GM18868 (cell line): ENCODE results near the gene MRPS30.
"Not testable (repeated sequence)": the region's sequence is repeated elsewhere in the genome, so short reads cannot be mapped to it uniquely, and the experiment has no call there.

Source experiments
- ATAC-seq: cut with Tn5 transposase; IDR thresholded peaks from one replicate; pipeline ENCODE4 v1.9.1; 2021; ENCODE audit warnings: mild to moderate bottlenecking, moderate library complexity; ENCODE audit not compliant: unreplicated experiment

Gene MRPS30

DNA sequence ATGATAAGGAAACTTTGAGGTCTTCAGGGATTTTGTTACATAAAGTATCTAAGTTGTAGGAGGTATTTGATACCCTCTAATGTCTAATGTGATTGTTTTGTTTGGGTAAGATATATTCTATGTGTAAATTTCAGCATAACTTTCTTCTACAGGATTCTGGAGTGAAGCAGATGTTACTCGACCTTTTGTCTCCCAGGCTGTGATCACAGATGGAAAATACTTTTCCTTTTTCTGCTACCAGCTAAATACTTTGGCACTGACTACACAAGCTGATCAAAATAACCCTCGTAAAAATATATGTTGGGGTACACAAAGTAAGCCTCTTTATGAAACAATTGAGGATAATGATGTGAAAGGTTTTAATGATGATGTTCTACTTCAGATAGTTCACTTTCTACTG lies 6.0 kb downstream of the MRPS30 start:
- no peak for ATAC-seq

DNA sequence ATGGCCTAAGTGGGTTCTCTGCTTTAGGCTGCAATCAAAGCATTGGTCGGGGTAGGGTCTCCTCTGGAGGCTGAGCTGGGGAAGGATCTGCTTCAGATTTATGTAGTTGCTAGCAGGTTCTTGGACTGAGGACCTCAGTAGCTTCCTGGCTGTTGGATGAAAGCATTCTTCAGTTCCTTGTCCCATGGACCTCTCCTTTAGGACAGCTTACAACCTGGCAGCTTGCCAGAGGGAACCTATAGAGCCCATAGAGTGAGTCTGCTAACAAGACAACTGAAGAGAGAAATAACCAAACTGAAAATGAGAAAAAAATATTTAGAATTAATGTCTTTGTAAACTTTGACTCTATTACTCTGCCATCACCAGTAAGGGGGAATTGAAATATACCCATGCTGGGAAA lies 12.4 kb downstream of the MRPS30 start:
- ATAC-seq = no peak

DNA sequence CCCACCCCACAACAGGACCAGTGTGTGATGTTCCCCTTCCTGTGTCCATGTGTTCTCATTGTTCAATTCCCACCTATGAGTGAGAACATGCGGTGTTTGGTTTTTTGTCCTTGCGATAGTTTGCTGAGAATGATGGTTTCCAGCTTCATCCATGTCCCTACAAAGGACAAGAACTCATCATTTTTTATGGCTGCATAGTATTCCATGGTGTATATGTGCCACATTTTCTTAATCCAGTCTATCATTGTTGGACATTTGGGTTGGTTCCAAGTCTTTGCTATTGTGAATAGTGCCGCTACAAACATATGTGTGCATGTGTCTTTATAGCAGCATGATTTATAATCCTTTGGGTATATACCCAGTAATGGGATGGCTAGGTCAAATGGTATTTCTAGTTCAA lies 15.9 kb downstream of the MRPS30 start:
- ATAC-seq = not testable (repeated sequence)

DNA sequence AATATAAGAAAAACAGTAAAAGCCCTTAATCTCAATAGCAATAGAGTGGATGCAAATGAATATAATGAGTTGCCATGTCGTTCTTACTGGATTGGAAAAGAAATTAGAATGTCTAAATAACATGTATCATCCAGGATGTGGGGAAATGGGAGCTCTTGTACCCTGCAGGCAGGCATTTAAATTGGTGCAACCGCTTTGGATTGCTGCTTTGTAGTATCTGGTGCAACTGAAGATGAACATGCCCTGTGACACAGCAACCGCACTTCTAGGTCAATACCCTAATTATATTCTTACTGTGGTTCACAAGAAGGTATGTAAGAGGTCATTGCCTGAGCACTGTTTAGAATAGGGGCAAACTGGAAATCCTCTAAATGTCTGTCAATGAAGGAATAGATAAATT lies 18.9 kb downstream of the MRPS30 start:
- no peak for ATAC-seq

DNA sequence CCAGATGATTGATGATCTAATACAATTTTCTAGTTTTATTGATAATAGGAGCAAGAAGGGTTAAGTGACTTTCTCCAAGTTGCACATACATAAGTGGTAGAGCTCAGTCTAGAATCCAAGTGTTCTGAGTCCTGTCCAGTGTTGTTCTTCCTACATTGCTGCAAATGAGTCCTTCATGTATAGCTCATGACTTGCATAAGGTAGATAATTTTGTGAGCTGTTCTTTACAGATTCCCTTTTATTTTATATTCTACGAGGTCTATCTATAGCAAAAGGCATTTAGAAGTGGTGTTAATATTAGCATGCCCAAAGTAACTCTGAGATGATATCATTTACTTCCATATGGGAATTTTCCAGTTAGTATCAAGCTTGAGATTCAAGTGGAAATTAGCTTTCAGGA lies 20.0 kb downstream of the MRPS30 start:
- ATAC-seq = no peak

DNA sequence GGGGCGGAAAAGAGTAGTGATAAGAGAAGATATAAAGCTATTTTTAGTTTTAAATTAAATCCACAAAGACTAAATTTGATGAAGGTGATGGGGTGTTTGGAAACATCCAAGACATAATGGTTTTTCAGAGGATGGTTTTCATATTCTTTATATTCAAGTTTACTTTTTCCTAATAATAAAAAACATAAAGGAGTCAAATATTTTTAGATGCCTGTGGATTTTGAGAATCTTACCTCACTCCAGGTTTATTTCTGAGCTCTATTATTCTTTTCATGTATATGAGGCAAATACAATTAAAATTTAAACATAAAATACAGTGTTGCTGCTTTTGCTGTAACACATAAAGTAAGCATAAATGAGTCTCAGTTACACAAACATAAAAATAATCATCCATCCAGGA lies 22.2 kb downstream of the MRPS30 start:
- ATAC-seq = no peak

DNA sequence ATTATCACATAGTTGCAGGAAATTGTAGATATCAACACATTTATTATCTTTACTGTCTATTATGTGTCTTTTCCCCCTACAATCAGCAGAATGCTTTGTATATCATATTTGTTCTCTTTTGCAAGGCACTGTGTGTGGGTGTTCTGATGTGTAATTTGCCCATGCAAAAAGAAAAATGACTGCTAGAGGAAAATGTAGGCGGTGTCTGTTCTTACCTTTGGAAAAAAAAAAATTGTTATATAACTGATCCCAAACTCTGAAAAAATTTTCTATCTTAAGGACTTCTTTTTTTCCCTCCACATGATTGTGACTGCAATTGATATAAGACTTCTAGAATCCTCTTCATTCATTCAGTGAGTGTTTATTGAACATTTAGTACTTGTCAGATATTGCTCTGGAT lies 24.5 kb downstream of the MRPS30 start:
- no peak for ATAC-seq

DNA sequence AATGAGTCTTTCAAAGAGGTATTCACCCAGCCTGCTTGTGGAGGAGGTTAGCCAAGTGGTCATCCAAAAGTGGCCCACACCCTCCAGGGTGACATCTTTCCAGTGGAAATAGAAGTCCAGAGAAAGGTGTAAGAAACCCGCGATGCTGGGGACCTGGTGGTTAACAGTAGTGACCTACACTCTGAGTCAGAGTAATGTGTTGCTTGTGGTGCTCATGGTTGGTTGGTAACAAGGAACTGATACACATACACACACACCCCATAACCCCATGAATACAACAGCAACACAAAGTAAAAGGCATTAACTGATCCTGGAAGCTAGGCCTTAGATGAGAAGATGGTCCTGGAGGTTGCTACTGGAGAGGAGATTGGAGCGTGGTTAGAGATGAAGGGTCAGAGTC lies 26.9 kb downstream of the MRPS30 start:
- no peak for ATAC-seq

DNA sequence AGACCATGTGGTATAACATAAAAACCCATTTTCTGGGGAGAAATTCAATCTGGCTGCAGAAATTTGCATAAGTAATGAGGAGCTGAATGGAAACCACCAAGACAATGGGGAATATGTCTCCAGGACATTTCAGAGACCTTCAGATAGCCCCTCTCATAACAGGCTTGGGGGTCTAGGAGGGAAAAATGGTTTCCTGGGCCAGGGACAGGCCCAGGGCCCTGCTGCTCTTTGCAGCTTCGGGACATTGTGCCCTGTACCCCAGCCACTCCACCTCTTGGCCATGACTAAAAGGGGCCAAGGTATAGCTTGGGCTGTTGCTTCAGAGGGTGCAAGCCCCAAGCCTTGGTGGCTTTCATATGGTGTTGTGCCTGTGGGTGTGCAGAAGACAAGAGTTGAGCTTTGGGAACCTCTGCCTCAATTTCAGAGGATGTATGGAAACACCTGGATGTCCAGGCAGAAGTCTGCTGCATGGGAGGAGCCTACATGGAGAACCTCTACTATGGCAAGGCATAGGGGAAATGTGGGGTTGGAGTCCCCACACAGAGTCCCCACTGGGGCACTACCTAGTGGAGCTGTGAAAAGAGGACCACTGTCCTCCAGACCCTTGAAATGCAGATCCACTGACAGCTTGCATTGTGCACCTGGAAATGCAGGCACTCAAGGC lies 30.4 kb downstream of the MRPS30 start:
- no peak for ATAC-seq

DNA sequence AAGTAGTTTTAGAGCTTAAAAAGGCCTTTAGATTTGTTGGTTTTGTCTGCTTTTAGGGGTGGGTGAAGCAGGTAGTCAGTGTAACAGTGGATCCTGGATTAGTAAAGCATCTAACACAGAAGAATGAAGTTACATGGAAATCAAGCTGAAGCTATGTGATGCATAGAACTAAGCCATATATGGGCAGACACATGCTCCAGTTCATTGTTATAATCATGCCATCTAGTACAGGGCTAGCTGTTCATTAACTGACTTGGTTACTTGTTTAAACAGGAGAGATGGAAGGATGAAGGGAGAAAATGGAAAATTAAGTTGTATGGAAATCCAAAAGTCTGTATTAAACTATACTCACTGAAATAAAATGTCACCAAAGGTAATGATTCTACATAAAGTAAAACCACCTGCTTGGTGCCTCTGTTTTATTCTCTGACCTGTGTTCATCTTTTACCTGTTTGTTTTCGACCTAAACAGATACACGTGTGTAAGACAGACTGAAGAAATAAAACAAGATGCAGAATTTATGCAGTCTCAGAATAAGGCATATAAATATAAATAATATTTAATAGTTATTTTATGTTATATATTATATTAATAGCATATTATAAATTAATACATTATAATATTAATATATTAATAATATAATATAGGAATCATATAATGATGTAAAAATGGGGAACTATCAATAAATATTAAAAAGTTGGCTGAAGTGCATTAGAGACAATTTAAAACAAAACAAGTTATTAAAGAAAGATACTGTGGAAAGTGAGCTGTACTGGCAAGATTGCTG lies 33.9 kb downstream of the MRPS30 start:
- ATAC-seq = no peak

DNA sequence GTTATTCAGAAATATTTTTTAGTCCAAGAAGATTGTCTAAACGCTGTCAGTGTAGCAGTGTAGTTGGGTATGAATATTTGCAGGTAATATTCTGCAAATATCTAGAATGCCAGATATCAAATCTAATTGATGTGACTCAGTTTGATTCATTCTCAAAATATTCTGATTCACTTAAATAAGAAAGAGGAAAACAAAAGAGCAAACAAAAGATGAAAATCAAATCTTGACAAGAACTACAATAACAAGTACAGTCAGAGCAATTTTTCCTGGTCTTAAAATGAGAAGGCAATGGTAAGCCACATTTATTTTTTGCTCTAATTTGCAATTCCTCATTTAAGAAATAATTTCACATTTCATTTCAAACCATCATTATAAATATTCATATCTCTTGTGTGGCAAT lies 36.0 kb downstream of the MRPS30 start:
- no peak for ATAC-seq

DNA sequence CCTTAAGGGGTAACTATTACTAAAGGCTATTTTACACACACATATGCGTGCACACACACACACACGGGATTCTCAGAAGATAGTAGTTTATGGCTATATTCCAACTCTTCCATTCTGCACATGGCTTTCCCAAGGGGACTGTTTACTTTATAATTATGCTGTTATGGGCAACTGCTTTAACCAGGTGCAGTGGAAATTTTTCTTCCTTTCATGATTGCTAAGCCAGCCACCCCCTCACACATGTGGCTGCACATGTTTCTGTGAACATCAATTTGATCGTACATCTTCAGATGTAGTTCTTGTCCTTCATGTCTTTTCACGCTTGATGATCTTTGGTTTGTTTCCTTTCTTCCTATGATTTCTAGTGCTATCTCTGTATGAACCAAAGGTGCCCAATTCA lies 37.0 kb downstream of the MRPS30 start:
- no peak for ATAC-seq

DNA sequence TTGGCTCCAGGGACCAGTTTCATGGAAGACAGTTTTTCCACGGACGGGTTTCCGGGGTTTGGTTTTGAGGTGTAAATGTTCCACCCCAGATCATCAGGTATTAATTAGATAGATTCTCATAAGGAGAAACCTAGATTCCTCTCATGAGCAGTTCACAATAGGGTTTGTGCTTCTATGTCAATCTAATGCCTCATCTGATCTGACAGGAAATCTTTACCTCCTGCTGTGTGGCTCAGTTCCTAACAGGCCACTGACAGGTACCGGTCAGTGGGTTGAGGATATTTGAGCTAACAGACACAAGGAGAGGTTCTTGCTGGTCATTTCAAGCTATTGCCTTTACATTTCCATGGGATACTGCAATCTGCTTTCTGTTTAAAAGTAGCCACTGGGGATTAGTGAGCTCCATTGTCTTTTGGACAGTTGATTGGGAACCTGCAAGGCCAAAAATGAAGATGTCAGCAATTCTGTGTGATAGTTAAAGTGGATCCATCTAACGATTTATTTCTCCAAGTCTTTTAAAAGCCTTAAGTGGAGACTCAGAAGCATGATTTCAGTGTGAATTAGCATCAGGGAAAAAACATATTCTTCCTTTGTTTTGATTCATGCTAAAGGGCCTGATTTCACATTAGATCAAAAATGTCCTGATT lies 38.6 kb downstream of the MRPS30 start:
- no peak for ATAC-seq

DNA sequence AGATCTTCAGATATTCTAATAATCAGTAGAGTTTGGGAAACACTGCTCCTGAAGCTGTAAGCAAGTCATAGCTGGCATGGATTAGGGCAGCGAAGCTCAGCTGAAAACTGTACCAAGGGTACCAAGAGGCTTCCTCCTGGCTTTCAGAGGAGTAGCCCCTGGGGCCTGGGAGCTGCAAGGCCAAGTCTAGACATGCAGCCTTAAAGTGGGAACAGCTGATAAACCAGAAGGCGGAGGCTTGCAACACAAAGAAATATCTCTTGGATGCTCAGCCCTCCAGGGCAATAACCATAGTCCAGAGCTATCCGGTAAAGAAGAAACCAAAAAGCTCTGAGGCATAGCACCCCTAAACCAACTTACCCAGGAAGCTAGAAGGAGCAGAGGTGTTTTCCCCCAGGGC lies 51.5 kb downstream of the MRPS30 start:
- no peak for ATAC-seq

DNA sequence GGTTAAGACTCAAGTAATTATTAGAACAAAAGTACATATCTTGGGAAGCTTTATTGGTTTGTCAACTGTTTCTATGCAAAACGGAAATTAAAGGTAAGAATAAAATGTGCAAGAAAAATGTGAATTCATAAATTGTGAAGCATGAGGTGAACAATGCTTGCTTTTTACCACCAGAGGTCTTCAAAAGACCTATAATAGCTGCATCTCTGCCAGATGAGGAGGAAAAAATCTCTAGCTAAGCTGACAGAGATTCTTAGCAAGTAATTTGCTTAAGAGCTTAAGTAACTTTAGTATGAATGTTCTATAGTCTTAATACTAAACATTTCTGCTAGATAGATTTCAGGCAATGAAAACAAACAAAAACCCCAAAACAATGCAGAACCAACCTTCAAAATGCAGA lies 54.1 kb downstream of the MRPS30 start:
- peak; percentile 90 for ATAC-seq
